Stimulated activated CD8-positive, alpha-beta memory T cell treated with anti-CD3 and anti-CD28 coated beads, Interleukin-15, amount 100 ng/mL, for 4 hours (primary cell): Measurements from ENCODE around the gene EEIG1.

Source experiments
- DNase-seq, 2 donors: peaks; one replicate each; pipeline ENCODE4 v3.0.0-alpha.2; 2020; ENCODE audit warnings: low read depth in 2 of 2

The EEIG1 gene

GRCh38 chr9:127959841-127960409 lies 20.9 kb downstream of the EEIG1 start:
- no peak for DNase-seq

GRCh38 chr9:127959398-127959797 lies 21.4 kb downstream of the EEIG1 start:
- no peak for DNase-seq

GRCh38 chr9:127958728-127959127 lies 22.1 kb downstream of the EEIG1 start:
- DNase-seq: no peak

- DNase-seq: peak; percentile 67 to 86
Measured at GRCh38 chr9:127955294-127956015, 25.3 kb downstream of the EEIG1 start.

GRCh38 chr9:127954831-127955293 lies 25.9 kb downstream of the EEIG1 start:
- no peak for DNase-seq

DNA sequence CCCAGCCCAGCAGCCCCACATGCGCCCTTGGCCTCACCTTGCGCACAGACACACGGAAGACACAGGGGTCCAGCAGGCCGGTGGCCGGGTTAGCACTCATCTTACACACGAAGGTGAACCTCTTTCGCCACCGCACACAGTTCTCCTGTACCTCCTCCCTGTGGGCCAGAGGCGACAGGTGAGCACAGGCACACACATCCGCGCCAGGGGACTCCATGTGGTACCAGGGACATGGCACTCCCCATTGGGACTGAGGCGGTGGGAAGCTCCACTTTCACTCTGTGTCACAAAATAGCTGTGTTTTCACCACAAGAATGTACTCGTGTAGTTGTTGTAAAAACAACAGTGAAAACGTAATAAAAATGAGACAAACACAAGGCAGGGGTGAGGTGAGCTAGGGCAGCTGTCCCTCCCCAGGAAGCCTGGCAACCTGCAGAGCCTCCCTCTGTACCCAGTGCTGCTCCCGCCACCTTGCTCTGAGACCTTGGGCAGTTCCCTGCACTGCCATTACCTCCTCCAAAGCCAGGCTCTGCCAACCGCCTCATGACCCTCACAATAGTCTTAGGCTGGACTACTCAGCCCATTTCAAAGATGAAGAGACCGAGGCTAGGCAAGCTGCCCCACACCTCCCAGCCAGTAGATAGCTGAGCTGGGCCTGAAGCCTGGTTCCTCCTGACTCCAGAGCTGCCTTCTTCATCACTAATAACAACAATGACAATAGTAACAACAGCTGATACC lies 26.9 kb downstream of the EEIG1 start:
- no peak for DNase-seq

DNA sequence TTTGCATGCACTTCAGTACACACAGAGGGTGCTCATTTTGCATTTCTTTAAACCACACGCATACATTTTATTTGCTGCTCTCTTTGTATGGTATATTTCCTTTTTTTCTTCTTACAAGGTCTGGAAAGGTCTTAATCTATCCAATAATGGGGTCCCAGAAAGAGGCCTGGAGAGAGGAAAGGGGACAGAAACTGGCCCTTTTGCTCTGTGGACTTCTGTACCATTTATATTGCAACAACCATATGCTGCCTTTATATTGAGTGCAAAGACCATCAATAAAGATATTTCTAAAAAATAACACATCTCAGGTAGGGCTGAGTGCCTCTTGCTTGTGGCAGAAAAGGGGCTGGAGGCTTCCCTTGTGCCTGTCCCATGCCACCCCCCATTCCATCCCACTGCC lies 27.6 kb downstream of the EEIG1 start:
- DNase-seq: no peak

GRCh38 chr9:127950513-127951289 lies 30.1 kb downstream of the EEIG1 start:
- no peak for DNase-seq

GRCh38 chr9:127949827-127950512 lies 30.8 kb downstream of the EEIG1 start:
- DNase-seq: no peak

DNA sequence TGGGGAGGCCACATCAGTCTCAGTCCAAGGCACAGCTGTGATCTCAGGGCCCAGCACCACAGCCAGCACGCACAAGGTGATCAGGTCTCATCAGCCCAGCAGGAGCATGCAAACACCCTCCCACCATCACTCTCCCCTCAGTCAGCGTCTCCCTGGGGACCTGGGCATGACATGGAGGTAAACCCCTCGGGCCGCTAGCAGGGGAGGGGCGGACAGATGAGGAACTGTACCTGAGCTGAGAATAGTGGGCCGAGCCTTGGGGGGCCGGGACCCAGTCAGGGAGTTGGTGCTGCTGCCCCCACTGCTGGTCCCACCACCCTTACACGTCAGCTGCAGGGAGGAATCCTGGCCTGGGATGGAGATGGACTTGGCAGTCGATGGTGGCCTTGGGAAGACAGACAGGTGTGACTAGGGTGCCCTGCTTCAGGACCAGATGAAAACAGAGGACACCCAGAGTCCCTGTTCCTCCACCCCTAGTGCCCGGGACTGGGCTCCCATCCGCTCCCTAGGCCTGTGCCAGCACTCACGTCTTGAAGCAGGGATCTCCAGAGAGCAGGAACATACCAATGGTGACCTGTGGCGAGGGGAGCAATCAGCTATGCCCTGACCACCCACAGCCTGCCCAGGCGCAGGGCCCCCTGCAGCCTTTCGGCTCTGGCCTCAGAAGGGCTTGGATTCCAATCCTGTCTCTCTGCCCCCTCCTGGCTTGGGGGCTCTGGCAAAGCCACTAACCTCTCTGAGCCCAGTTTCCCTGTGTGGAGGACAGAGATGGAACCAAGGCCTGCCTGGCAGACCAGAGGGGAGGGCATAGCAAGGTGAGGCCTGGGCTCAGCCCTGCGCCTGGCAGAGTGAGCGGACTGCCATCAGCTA lies 32.7 kb downstream of the EEIG1 start:
- no peak for DNase-seq

GRCh38 chr9:127946728-127947127 lies 34.1 kb downstream of the EEIG1 start:
- DNase-seq: no peak

GRCh38 chr9:127945942-127946341 lies 34.8 kb downstream of the EEIG1 start:
- no peak for DNase-seq

DNA sequence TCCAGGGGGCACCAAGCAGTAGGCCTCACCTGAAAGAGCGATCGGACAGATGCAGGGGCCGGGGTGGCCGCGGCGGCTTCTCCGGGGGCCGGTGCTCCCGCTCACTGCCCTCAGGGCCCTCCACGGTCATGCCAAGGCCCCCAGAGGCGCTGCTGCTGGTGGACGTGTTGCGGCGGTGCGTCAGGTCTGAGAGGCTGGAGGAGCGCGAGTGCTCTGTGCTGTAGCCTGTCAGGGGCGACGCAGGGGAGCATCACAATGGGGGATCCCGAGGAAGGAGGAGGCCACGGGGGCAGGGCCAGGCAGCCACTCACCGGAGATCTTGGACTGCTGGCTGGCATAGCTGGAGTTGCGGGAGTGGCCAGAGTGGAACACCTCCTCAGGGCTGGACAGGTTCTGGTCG lies 35.5 kb downstream of the EEIG1 start:
- DNase-seq: no peak

- no peak for DNase-seq
Measured at GRCh38 chr9:127944586-127945218, 36.1 kb downstream of the EEIG1 start.

DNA sequence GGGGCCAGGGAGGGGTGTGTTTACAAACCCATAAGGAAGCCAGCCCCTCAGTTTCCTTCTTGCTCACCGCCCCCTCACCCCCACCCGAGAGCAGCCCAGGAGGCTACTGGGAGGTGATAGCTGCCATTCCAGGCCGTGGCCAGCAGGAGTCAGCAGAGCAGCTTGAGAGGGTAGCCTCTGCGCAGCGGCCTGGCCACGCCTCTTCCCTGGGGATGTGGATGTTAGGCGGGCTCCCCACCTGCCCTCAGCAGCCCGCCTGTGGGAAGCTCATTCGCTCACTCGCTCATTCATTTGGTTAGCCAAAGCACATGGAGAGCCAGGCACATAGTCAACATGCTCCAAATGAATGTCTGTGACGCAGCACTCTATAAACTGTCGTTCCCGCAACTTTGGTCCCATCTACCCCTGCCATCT lies 37.1 kb downstream of the EEIG1 start:
- DNase-seq: peak; percentile 50 to 57

GRCh38 chr9:127943011-127943662 lies 37.7 kb downstream of the EEIG1 start:
- no peak for DNase-seq

- DNase-seq: no peak
Measured at GRCh38 chr9:127942216-127943010, 38.4 kb downstream of the EEIG1 start.

DNA sequence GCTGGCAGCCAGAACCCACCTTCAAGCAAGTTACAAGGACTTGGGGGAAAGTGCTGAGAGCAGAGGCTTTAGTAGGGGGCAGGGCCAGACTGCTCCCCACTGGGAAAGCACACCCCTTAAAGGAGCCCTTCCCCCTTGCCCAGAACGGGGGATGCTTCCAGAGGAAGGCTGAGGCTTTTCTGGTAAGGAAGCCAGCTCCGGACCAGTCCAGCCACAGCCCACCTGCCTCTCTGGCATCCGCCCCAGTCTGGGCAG lies 38.9 kb downstream of the EEIG1 start:
- no peak for DNase-seq
